Measurements from ENCODE around the gene CCR6. TPM values are rescaled to one million over a fixed set of nuclear protein-coding genes. Genes with fewer than 3 reads are reported as not detected.

The CCR6 gene
- total RNA-seq, 2 experiments from 2014 or later: 0.10 to 0.35 TPM

- Histone ChIP-seq H4K20me1 (ENCODE audit: insufficient read depth, low read length) (no peaks in the 10 kb centered on the region), H3K4me1 (ENCODE audit: insufficient read depth, low read length, poor library complexity, severe bottlenecking) (peaks cover 86% of the 10 kb centered on the region), H2AFZ (ENCODE audit: low read length) (peak overlapping the region; percentile 55; the same call in 1 of the 2 replicates), H3K9me3 (ENCODE audit: low read length) (no peaks in the 10 kb centered on the region), H3K36me3 (ENCODE audit: insufficient read depth, low read length) (no peaks in the 10 kb centered on the region), H3K27ac (ENCODE audit: low read depth, low read length, poor library complexity, severe bottlenecking) (peak overlapping the region; percentile 92), H3K4me2 (ENCODE audit: low read length) (peak overlapping the region; percentile 77), H3K9me2 (ENCODE audit: insufficient read depth, low read length) (no peaks in the 10 kb centered on the region), H3K4me3 (ENCODE audit: low read depth, low read length, poor library complexity, severe bottlenecking) (no peak overlapping the region), H3K79me2 (ENCODE audit: insufficient read depth, low read depth, low read length) (no peaks in the 10 kb centered on the region)
- peak; percentile 59 for DNase-seq (ENCODE audit: low spot score)
- ChIA-PET POLR2A (interaction anchor here (0.6 to 3.3 kb wide), 8 partner anchors 8 to 69 kb away, joined by 3 to 27 read pairs (median 9); partner anchors contain the start of gene CCR6), CTCF (ENCODE audit: unreplicated experiment) (interaction anchor here (1.0 kb wide), 1 partner anchor 12 kb away, joined by 3 read pairs; no protein-coding TSS in a partner anchor)
- intact Hi-C loops (cut with micrococcal nuclease; ENCODE audit: unreplicated experiment): loop anchor here (2.0 kb wide), 2 partner anchors 26 to 164 kb away; no protein-coding TSS in a partner anchor
- no TSS peak for BruUV-seq (replicated peaks)
- no peak for TF ChIP-seq EZH2phosphoT487 (IDR thresholded peaks at IDR 0.05; ENCODE audit: borderline replicate concordance, low read depth, low read length)
- peak; percentile 94 for TF ChIP-seq CTCF (conservative IDR thresholded peaks at IDR 0.05; ENCODE audit: low read length)
Measured at GRCh38 chr6:167115054-167115453, 7.8 kb upstream of the CCR6 start.

- no peak for DNase-seq (ENCODE audit: low spot score)
- Histone ChIP-seq H4K20me1 (ENCODE audit: insufficient read depth, low read length) (no peaks in the 10 kb centered on the region), H2AFZ (ENCODE audit: low read length) (no peak overlapping the region), H3K4me1 (ENCODE audit: insufficient read depth, low read length, poor library complexity, severe bottlenecking) (peaks cover 86% of the 10 kb centered on the region), H3K79me2 (ENCODE audit: insufficient read depth, low read depth, low read length) (no peaks in the 10 kb centered on the region), H3K4me2 (ENCODE audit: low read length) (no peak overlapping the region), H3K36me3 (ENCODE audit: insufficient read depth, low read length) (no peaks in the 10 kb centered on the region), H3K9me3 (ENCODE audit: low read length) (no peaks in the 10 kb centered on the region), H3K4me3 (ENCODE audit: low read depth, low read length, poor library complexity, severe bottlenecking) (no peak overlapping the region), H3K9me2 (ENCODE audit: insufficient read depth, low read length) (no peaks in the 10 kb centered on the region), H3K27ac (ENCODE audit: low read depth, low read length, poor library complexity, severe bottlenecking) (no peak overlapping the region)
- no TSS peak for BruUV-seq (replicated peaks)
- intact Hi-C loops (cut with micrococcal nuclease; ENCODE audit: unreplicated experiment): no loop called here
- ChIA-PET CTCF (ENCODE audit: unreplicated experiment) (no interaction called here), POLR2A (interaction anchor here (0.6 to 0.9 kb wide), 5 partner anchors 17 to 71 kb away, joined by 3 read pairs; no protein-coding TSS in a partner anchor)
- TF ChIP-seq EZH2phosphoT487 (IDR thresholded peaks at IDR 0.05; ENCODE audit: borderline replicate concordance, low read depth, low read length): no peak
- no peak for TF ChIP-seq CTCF (conservative IDR thresholded peaks at IDR 0.05; ENCODE audit: low read length)
Measured at GRCh38 chr6:167116109-167116837, 6.6 kb upstream of the CCR6 start.

- Histone ChIP-seq H3K36me3 (ENCODE audit: insufficient read depth, low read length) (no peaks in the 10 kb centered on the region), H2AFZ (ENCODE audit: low read length) (no peak overlapping the region), H3K27ac (ENCODE audit: low read depth, low read length, poor library complexity, severe bottlenecking) (no peak overlapping the region), H4K20me1 (ENCODE audit: insufficient read depth, low read length) (no peaks in the 10 kb centered on the region), H3K9me3 (ENCODE audit: low read length) (no peaks in the 10 kb centered on the region), H3K4me1 (ENCODE audit: insufficient read depth, low read length, poor library complexity, severe bottlenecking) (peaks cover 86% of the 10 kb centered on the region), H3K9me2 (ENCODE audit: insufficient read depth, low read length) (no peaks in the 10 kb centered on the region), H3K4me2 (ENCODE audit: low read length) (no peak overlapping the region), H3K79me2 (ENCODE audit: insufficient read depth, low read depth, low read length) (no peaks in the 10 kb centered on the region), H3K4me3 (ENCODE audit: low read depth, low read length, poor library complexity, severe bottlenecking) (no peak overlapping the region)
- no peak for DNase-seq (ENCODE audit: low spot score)
- intact Hi-C loops (cut with micrococcal nuclease; ENCODE audit: unreplicated experiment): no loop called here
- POLR2A ChIA-PET: interaction anchor here (0.6 to 0.9 kb wide), 3 partner anchors 16 to 34 kb away, joined by 3 read pairs; no protein-coding TSS in a partner anchor
- no peak for TF ChIP-seq EZH2phosphoT487 (IDR thresholded peaks at IDR 0.05; ENCODE audit: borderline replicate concordance, low read depth, low read length)
- TF ChIP-seq CTCF (conservative IDR thresholded peaks at IDR 0.05; ENCODE audit: low read length): no peak
- CTCF ChIA-PET (ENCODE audit: unreplicated experiment): no interaction called here
- no TSS peak for BruUV-seq (replicated peaks)
Measured at GRCh38 chr6:167116838-167117228, 6.1 kb upstream of the CCR6 start.

Data from OCI-LY7 (cell line).